GM21825 (cell line): ENCODE measurements around the gene COL23A1.
"Not testable (repeated sequence)": the region's sequence is repeated elsewhere in the genome, so short reads cannot be mapped to it uniquely, and the experiment has no call there.

ENCODE experiments used
- ATAC-seq: cut with Tn5 transposase; IDR thresholded peaks from one replicate; pipeline ENCODE4 v1.9.1; 2021; ENCODE audit warnings: mild to moderate bottlenecking, moderate library complexity; ENCODE audit not compliant: unreplicated experiment

Gene COL23A1

GRCh38 chr5:178589180-178590140, 733 bp downstream of the COL23A1 start:
- no peak for ATAC-seq

- ATAC-seq: no peak
Observed at GRCh38 chr5:178588769-178589168, 1.4 kb downstream of the COL23A1 start.

GRCh38 chr5:178587763-178588611, 2.2 kb downstream of the COL23A1 start:
- no peak for ATAC-seq

- ATAC-seq: no peak
Observed at GRCh38 chr5:178586396-178586795, 3.8 kb downstream of the COL23A1 start.

GRCh38 chr5:178585421-178585820, 4.8 kb downstream of the COL23A1 start:
- ATAC-seq: not testable (repeated sequence)

- no peak for ATAC-seq
Observed at GRCh38 chr5:178583279-178583678, 6.9 kb downstream of the COL23A1 start.

GRCh38 chr5:178582291-178582690, 7.9 kb downstream of the COL23A1 start:
- no peak for ATAC-seq

- no peak for ATAC-seq
Observed at GRCh38 chr5:178581621-178582020, 8.6 kb downstream of the COL23A1 start.

- no peak for ATAC-seq
Observed at GRCh38 chr5:178580271-178580955, 9.8 kb downstream of the COL23A1 start.

- no peak for ATAC-seq
Observed at GRCh38 chr5:178577944-178578343, 12.2 kb downstream of the COL23A1 start.

- ATAC-seq: no peak
Observed at GRCh38 chr5:178577376-178577839, 12.8 kb downstream of the COL23A1 start.

GRCh38 chr5:178576591-178577351, 13.4 kb downstream of the COL23A1 start:
- ATAC-seq: no peak

GRCh38 chr5:178573216-178573615, 17.0 kb downstream of the COL23A1 start:
- no peak for ATAC-seq

- ATAC-seq: no peak
Observed at GRCh38 chr5:178572617-178573016, 17.6 kb downstream of the COL23A1 start.

GRCh38 chr5:178569485-178569884, 20.7 kb downstream of the COL23A1 start:
- no peak for ATAC-seq

GRCh38 chr5:178564811-178565550, 25.2 kb downstream of the COL23A1 start:
- ATAC-seq: no peak

GRCh38 chr5:178564397-178564796, 25.8 kb downstream of the COL23A1 start:
- no peak for ATAC-seq

- ATAC-seq: no peak
Observed at GRCh38 chr5:178563621-178564020, 26.6 kb downstream of the COL23A1 start.

GRCh38 chr5:178561746-178562264, 28.4 kb downstream of the COL23A1 start:
- ATAC-seq: no peak
